HG03442 (cell line): ENCODE data around the gene ARHGDIG.
"Not testable (repeated sequence)": the region's sequence is repeated elsewhere in the genome, so short reads cannot be mapped to it uniquely, and the experiment has no call there.

ENCODE experiments used
- ATAC-seq: cut with Tn5 transposase; IDR thresholded peaks from one replicate; pipeline ENCODE4 v1.9.1; 2021; ENCODE audit warnings: mild to moderate bottlenecking, moderate library complexity; ENCODE audit not compliant: unreplicated experiment

Gene ARHGDIG

GRCh38 chr16:322476-323143 lies 42.2 kb downstream of the ARHGDIG start:
- no peak for ATAC-seq

GRCh38 chr16:324201-324450 lies 43.7 kb downstream of the ARHGDIG start:
- no peak for ATAC-seq

- no peak for ATAC-seq
Observed at GRCh38 chr16:324451-325334, 44.3 kb downstream of the ARHGDIG start.

- no peak for ATAC-seq
Observed at GRCh38 chr16:325375-326145, 45.2 kb downstream of the ARHGDIG start.

- no peak for ATAC-seq
Observed at GRCh38 chr16:330741-331140, 50.4 kb downstream of the ARHGDIG start.

- not testable (repeated sequence) for ATAC-seq
Observed at GRCh38 chr16:331181-331814, 50.9 kb downstream of the ARHGDIG start.
